Stimulated activated CD4-positive, alpha-beta T cell treated with anti-CD3 and anti-CD28 coated beads, Interleukin-2, amount 100 ng/mL, for 24 hours (primary cell): Measurements from ENCODE around the gene FBXW5.
A peak's percentile ranks its signal among the peaks of the same experiment; 100 is the strongest.

Experiments
- DNase-seq, 2 donors: peaks; one replicate each; pipeline ENCODE4 v3.0.0-alpha.2; 2020

Gene FBXW5

DNA sequence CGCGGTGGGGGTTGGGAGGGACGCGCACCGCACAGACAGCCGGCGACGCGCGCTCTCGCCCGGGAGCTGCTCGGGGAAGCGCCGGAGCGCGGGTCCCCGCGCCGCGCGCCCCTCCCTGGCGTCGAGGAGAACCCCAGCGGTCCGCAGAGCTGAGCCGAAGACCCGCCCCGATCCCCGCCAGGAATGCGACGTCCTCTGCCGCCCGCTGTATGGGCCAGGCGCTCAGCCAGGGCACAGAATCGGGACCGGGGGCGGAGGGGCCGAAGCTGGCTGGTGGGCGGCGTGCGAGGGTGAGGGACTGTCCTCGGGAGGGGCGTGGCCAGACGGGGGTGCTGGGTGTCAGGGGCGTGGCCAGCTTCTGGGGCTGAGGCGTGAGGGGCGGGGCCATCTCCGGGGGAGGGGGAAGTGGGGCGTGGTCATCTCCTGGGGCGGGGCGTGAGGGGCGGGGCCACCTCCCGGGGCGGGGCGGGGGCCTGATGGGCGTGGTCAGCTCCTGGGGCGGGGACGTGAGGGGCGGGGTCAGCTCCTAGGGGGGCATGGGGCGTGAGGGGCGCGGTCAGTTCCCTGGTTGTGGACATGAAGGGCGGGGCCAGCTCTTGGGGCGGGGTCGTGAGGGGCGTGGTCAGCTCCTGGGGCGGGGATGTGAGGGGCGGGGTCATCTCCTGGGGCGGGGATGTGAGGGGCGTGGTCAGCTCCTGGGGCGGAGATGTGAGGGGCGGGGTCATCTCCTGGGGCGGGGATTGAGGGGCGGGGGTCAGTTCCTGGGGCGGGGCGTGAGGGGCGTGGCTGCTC is 33.7 kb upstream of the FBXW5 start:
- peak; percentile 71 to 73 for DNase-seq

DNA sequence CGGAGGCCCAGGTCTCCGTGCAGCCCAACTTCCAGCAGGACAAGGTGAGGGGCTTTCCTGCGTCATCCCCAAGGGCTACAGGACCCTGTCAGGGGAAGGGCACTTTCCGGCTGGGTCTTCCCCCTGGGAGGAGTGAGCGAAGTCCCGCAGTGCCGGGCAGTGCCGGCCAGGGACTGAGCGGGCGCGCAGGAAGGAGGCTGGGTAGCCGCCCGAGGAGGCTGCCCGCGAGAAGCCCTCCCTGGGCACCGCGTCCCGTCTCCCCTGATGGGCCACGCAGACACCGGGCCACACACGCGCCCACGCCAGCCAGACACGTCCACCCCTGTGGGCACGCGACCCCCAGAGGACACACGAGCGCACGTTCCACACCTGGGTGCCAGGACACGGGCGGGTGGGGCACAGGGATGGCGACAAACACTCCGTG is 33.1 kb upstream of the FBXW5 start:
- no peak for DNase-seq

DNA sequence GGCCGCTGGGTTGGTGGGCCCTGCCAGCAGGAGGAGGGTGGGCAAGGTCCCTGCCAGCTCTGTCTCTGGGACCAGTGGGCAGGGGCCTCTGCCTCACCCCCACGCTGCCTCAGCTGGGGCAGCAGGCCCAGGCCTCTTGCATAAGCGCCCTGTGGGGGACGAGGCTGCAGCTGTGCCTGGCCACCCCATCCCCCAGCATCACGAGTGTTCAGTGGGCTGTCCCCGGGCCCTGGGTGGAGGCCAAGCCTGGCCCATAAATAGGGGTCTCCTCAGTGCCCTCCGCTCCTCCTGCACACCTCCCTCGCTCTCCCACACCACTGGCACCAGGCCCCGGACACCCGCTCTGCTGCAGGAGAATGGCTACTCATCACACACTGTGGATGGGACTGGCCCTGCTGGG is 32.7 kb upstream of the FBXW5 start, which contains the start of gene PTGDS:
Gene PTGDS, plus strand, starts transcription at position 282 of the 400 bp plus-strand sequence. Its CDS starts 75 bp downstream, at position 357.
- no peak for DNase-seq

DNA sequence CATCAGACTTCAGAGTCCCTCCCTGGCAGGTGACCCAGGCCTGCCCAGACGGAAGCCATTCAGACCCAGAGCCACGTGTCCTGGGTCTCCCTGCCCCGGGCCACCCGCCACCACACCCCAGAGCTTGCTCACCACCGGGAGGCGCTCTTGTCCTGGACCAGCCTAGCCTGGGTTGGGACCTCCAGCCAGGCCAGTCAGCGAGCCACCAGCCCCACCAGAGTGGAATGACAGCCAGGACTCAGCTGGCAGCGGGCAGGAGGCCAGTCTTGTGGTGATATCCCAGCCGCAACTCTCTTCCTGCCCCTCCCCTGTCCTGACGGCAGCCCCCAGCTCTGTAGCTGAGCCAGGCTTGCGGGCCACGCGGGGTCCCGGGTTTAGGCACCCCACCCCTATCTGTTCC is 31.1 kb upstream of the FBXW5 start:
- DNase-seq: peak in 1 of 2 donors; percentile 58

DNA sequence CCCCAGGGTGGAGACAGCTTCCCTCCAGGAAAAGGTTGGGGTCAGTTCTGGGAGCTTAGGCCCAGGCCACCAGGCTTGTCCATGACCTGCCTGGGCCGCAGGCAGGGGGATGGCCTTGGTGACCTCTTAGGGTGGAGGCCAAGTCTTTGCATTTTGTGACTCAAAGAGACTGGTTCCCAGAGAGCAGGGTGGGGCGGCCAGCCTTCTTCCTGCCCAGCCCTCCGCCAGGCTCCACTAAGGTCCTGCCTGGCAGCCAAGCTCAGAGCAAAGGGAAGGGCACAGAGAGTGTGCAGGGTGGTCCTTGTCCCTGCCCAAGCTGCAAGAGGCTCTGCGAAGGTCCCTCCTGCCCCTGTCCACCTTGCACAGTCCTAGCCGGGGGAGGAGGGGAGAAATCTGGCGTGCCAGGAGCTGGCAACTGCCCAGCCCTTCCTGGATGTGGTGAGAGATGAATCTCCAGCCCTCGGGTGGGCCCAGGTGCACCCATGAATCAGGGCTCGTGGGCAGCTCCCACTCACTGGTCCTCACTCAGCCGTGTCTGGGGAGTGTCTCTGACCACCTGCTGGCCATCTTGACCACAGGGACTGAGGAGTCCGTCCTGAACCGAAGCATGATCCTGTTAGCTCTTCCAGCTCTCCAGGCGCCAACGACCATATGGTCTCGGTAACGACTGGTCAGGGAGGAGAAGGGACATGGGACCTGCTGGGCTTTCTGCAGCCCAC is 30.4 kb upstream of the FBXW5 start:
- DNase-seq: no peak

DNA sequence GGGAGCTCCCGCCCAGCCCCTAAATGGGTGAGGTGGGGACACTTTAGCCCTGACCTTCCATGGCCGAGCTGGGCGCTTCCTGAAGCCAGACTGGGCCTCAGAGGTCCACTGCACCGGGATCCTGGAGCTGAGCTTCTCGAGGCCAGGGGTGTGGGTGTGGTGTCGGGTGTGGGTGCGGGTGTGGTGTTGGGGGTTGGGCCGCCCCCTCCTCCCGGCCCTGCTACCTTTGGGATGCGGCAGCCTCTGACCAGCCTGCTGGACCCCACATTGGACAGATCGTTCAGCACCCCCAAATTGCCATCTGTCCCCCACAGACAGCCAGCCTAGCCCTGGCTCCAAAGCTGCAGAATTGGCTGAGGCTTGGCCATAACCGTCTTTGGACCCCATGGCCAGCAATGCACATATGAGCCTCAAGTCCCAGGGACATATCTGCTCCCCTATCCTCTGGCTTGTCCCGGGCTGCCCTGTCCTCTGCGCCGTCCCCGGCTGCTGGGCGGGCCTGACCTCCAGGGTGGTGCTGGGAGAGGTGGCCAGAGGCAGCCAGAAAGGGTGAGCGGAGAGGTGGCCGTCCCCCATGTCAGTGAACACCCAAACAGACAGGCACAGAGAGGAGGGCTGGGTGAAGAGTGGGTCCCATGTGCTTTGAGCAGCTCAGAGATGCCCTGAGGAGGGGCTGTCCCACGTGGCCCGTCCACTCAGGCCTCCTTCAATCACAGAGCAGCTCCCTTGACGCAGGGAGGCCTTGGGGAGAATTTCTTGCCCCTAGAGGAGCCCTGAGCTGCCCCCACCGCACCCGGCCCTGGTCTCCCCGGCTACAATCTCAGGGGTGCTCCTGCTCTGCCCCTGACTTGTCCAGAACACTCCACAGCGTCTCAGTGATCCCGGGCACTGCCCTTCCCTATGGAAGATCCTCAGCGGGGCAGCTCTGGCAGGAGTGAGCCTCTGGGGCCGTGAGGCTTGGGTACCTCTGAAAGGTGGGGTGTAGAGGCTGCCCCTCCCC is 29.4 kb upstream of the FBXW5 start:
- no peak for DNase-seq

DNA sequence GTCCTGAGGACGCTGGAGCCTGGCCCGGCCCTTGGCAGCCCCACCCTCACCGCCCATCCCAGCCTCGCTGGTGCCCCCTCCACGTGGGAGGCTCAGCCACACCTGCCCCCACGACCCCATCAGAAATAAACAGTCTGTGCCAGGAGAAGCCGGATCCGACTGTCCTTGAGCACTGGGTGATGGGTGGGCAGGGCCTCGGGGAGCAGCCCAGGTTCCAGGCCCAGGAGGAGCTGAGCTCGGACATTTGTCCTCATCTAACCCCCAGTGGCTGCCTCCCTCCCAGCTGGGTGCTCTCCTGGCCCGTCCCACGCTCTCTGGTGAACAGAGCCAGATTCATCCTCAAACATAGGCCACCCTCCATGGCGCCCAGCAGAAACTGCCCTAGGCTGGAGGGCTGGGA is 28.2 kb upstream of the FBXW5 start:
- no peak for DNase-seq

DNA sequence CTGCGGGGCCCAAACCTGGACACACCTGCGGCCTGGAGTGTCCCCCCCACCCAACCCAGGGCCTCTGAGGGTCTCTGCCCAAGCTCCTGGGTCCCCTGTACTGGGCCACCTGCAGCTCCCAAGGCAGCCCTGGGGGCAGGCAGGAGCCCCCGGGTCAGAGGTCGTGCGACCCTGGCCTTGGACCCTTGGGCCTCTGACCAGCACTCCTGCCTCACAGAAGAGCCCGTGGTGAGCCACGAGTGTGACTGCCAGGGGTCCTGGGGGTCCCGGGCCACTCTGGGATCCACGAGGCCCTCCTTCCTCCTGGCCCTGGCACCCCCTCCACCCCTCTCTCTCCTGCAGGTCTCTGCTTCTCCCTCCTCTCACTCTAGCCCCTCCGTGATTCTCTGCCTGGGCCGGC is 27.8 kb upstream of the FBXW5 start:
- no peak for DNase-seq

DNA sequence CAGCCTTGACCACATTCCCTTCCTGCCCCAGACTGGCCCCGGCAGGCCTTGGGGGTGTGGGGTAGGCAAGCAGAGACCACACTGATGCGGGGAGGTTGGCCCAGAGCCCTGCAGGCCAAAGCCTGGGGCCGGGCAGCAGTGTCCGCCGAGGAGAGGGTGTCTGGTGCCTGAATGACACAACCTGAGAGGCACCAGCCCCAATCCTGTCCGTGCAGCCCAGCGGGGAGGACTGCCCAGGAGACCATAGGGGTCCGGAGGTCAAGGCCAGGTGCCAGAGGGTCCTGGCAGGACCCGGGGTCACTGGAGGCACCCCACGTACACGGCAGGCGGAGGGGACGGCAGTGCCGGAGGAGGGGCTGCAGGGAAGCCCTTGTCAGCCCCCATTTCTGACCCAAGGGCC is 27.2 kb upstream of the FBXW5 start:
- no peak for DNase-seq

DNA sequence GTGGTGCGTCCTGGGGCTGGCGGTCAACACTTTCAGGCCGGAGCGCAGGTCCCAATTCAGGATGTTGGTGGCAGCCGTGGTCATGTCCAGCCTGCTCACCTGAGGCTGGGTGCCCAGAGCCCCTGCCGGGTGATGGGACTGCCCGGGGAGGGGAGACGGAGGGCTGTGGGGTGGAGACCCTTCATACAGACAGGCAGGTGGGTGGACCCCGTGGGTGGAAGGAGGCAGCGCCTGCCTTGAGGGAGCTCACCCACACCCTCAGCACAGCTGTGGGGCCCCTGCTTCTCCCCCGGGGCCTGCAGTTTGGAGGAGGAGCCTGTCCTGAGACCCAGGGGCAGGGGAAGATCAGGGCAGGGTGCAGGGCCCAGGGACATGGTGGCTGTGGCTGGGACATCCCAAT is 25.8 kb upstream of the FBXW5 start:
- no peak for DNase-seq

DNA sequence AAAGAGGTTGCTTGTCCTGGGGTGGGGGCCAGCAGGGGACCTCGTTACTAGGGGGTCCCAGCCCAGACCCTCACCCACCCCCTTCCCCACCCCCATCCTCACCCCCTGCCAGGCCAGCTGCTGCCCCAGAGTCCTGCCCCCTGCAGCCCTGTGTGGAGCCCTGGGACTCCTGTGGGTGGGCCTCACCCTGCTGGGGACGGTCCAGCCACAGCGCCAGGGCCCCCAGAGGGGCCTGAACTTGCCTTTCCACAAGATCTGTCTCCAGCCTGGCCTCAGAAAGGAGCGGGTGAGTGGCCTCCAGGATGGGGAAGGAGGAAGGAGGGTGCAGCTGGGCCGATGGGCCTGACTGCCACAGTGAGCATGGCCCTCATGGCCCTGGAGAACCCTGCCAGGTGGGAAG is 25.2 kb upstream of the FBXW5 start:
- no peak for DNase-seq

DNA sequence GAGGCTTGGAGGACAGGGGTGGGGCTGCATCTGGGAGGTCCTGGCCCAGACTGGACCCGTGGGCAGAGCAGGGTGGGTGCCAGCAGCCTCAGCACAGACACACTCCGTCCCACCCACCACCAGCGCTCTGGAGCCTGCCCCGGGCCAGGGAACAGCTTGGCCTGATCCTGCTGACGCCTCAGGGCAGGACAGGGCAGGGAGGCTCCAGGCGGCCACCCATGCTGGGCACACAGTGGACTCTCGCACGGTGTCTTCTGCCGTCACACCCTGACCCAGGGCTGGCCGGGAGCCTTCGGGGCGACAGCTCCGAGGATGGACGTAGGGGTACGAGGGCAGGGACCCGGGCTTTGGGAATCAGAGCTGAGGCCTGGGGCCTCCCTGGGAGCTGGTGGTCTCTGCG is 24.6 kb upstream of the FBXW5 start:
- DNase-seq: no peak

DNA sequence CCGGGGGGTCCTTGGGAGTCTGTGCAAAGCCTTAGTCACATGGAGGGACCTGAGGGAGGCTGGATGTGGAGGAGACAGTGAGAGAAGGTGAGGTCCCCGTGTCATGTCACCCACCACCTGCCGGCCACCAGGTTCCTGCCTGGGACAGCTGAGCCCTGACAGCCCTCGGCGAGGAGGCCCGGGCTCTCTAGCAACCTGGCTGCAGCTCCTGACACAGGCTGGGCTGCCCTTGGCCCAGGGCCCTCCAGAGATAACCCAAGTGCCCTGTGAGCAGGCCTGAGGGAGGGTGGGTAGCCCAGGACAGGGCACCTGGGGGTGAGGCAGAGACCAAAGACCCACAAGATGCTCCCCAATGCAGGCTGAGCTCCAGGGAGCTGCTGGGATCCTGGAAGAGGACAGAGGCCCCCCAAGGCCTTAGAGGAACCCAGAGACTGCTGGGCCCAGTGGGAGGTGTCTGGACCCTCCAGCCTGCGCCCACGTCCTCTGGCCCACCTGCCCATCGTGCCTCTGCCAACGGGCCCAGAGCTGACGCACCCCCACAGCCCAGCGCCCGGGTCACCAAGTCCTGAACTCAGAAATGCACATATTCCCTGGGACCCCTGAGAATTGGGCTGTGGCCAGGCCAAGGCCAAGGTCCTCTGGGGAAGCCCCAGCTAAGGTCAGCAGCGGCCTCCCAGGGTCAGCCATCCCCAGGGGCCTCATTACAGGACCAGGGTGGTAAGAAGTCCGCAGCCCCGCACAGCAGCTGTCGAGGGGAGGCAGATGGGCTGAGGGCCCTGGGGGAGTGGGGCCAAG is 24.0 kb upstream of the FBXW5 start:
- DNase-seq: no peak

DNA sequence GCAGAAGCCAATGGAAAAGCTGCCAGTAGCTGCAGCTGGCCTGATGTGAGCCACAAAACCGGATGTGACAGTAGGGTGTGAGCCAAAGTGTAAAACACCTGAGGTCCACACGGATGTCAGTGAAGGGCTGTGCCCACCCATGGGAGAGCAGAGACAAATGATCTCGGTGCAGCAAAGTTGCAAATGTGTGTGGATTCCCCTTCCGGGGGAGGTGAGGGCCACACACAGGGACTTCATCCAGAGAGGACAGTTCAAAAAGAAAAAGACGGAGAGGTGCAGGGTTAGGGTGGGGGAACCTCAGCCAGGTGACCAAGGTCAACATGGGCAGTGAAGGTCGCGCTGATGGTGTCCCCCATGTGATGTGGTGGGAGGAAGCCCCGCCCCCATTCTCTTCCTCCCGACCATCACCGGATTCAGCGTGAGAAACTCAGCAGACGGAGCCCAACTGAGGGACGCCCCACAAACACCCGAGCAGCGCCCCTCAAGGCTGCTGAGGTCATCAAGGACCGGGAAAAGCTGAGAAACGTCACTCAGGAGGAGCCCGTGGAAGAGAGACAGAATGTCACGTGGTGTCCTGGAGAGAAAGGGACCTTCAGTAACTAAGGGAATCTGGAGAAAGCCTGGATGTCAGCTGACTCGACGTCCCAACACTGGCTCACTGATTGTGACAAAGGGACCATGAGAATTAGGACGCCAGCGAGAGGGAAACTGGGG is 21.4 kb upstream of the FBXW5 start:
- DNase-seq: no peak

DNA sequence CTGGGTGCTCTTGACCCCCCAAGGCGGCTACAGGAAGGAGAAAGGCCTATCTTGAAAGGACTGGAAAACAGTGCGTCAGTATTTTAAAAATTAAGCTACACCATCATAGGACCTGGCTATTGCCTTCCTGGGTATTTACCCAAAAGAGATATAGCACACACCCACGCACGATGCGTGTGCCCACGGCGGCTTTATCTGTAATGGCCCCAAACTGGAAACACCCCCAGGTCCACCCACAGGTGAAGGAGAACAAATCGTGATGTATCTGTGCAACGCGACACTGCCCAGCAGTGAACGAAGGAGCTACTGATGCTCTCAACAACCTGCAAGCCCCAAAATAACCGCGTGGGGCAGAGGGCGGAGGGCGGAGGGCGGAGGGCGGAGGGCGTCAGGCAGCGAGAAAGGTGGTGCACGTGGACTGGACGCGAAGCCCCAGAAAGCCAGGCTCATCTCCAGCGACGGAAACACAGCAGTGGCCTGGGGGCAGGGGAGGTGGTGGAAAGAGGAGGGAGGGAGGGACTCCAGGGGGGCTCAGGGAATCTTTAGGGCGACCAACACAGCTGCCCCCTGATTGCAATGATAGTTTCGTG is 20.4 kb upstream of the FBXW5 start:
- DNase-seq: no peak

DNA sequence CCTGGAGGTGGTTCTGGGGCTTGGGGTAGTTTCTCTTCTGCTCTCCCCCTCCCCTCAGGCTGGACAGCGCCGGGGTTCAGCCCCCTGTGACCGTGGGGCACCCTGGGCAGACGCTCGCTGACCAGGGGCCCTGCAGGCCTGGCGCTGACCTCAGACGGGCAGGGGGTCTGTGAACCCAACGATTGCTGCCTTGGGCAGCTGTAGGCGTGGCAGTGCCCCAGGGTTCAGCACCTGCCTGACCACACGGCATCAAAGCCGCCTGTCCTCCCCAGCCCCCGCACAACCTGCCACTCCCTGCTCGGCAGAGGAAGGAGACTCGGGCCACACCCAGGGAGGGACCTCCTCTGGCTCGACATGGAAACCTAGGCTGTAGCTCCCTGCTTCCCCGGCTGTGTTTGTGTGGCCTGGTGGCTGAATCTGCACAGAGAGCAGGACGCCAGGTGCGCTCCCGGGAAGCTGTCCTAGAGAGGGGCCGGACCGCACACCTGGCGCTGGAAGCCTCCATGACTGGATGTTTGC is 19.7 kb upstream of the FBXW5 start:
- no peak for DNase-seq

DNA sequence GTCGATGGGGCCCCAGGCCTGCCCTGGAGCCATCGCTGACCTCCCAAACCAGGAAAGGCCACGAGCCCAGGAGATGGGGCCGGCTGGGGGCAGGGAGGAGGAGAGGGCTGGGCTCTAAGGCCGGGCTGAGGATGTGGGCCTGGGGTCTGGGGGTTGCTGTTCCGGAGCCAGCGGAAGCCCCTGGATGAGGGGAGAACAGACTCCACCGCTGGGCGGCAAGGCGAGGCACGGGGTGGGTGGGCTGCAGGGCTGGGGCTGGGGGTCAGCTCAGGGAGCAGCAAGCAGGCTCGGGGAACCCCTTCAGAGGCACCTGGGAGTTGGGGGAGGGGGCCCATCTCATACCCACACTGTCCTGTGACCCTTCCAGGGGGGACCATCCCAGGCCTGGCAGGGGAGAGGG is 19.2 kb upstream of the FBXW5 start:
- no peak for DNase-seq

DNA sequence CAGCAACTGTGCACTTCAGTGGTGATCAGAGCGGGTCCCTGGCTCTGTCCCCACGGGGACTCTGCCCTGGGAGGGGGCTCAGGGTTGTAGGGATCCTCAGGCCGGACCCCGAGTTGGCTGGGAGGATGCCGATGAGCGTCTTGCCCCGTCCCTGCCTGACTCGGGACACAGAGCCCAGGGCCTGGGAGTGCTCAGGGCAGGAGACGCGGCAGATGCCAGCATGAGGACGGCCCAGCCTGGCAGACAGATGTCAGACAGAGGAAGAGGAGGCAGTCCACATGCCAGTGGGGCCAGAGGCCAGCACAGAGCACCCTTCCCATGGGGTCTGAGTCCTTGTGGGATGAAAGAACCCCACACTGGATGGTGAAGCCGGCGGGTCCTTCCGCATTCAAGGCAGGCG is 18.8 kb upstream of the FBXW5 start:
- no peak for DNase-seq

DNA sequence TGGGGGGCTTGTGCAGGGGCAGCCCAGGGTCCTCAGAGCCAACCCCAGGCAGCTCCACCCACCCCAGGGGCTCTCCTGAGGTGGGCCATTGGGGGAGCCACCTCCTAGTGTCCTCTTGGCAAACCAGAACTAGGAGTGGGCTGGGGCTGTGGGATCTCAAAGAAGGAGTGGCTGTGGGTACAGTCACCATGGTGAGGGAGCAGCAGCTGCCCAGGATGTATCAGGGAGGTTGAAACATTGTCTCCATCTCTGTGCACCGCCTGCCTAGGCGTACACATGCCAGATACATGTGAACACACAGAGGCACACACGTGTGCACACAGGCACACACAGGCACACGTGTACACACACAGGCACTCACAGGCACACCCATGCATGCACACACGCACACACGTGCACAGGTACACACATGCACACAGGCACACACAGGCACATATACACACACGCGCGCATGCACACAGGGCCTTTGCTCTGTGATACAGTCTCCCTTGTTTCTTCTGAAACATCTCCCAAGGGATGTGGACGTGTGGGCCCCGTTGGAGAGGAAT is 18.2 kb upstream of the FBXW5 start:
- DNase-seq: no peak

DNA sequence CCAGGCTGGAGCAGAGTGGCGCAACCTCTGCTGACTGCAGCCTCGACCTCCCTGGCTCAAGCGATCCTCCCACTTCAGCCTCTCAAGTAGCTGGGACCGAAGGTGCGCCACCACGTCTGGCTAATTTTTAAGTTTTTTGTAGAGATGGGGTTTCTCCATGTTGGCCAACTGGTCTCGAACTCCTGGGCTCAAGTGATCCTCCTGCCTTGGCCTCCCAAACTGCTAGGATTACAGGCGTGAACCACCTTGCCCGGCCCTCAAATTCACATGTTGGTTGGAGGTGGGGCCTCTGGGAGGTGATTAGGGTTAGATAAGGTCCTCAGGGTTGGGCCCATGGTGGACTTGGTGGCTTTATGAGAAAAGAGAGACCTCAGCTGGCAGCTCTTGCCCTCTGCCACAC is 17.6 kb upstream of the FBXW5 start:
- no peak for DNase-seq
